ENCODE results near the gene TXNIP. TPM values are rescaled to one million over a fixed set of nuclear protein-coding genes. Genes with fewer than 3 reads are reported as not detected.
A peak's percentile ranks its signal among the peaks of the same experiment; 100 is the strongest.

Gene TXNIP
- total and polyA plus RNA-seq, 2 experiments from 2014 or later: 22.8 to 29.1 TPM

- TF ChIP-seq ZNF462 (CRISPR knock-in tag; IDR thresholded peaks at IDR 0.05): no peak
- no peak for TF ChIP-seq EZH2phosphoT487 (IDR thresholded peaks at IDR 0.05; ENCODE audit: unreplicated experiment)
- TF ChIP-seq NANOG (IDR thresholded peaks at IDR 0.05; ENCODE audit: borderline replicate concordance): no peak
- TF ChIP-seq JUNB (IDR thresholded peaks at IDR 0.05; ENCODE audit: unreplicated experiment): no peak
These were observed 26.2 kb upstream of the TXNIP start (continued) for GRCh38 chr1:146022403-146023127.

- H3K79me2 ChIP-seq (replicated peaks; ENCODE audit: insufficient read depth): no peaks in the 10 kb centered on the region
- H3K36me3 ChIP-seq (ENCODE audit: insufficient read depth): no peaks in the 10 kb centered on the region
- ATAC-seq (no peak), DNase-seq (ENCODE audit: low spot score) (no peak)
- H3K4me3 ChIP-seq: no peak within 1 kb of the TSS
- Mint-ChIP-seq H3K4me1 (peaks cover 15% of the 10 kb centered on the region), H3K9me3 (no peaks in the 10 kb centered on the region), H3K27me3 (ENCODE audit: insufficient read depth, low read depth, poor library complexity) (peaks cover 21% of the 10 kb centered on the region), H3K27ac (no peak within 1 kb of the TSS), H3K36me3 (ENCODE audit: low read depth) (no peaks in the 10 kb centered on the region), H3K4me3 (no peak within 1 kb of the TSS)
- H3K9me2 ChIP-seq (ENCODE audit: insufficient read depth): no peaks in the 10 kb centered on the region
- peaks cover 21% of the 10 kb centered on the region for H3K4me1 ChIP-seq (ENCODE audit: insufficient read depth)
- H3K4me2 ChIP-seq: peak within 1 kb of the TSS; percentile 79; the same call in 1 of the 2 replicates
- H2AFZ ChIP-seq: 0 out of 2 replicates have a peak within 1 kb of the TSS, but pooled peaks have one; percentile 32
- no peaks in the 10 kb centered on the region for H4K20me1 ChIP-seq (replicated peaks; ENCODE audit: insufficient read depth)
- TF ChIP-seq STAT1 (IDR thresholded peaks at IDR 0.05; ENCODE audit: unreplicated experiment) (no peak), EZH2 (IDR thresholded peaks at IDR 0.05; ENCODE audit: low read depth, unreplicated experiment) (no peak), ZNF114 (CRISPR knock-in tag; IDR thresholded peaks at IDR 0.05) (no peak), CREB1 (CRISPR knock-in tag; IDR thresholded peaks at IDR 0.05; ENCODE audit: low read depth) (no peak)
- peaks cover 3% of the 10 kb centered on the region; the same call in 1 of the 2 replicates for H3F3A ChIP-seq (replicated peaks; ENCODE audit: low read depth)
- H3K27ac ChIP-seq (ENCODE audit: low read depth): no peak within 1 kb of the TSS
- H3K27me3 ChIP-seq (ENCODE audit: insufficient read depth): peaks cover 46% of the 10 kb centered on the region
These were observed 25.4 kb upstream of the TXNIP start, which contains the start of gene HJV for GRCh38 chr1:146021622-146022402. HJV (minus strand) TSS chr1:146021735; CDS start chr1:146020231, 1,504 bp downstream.
